ENCODE measurements around the gene CDIP1. TPM values are rescaled to one million over a fixed set of nuclear protein-coding genes. Genes with fewer than 3 reads are reported as not detected.

The CDIP1 gene
- total and polyA plus RNA-seq, 2 experiments from 2014 or later = 39.2 to 57.6 TPM

DNA sequence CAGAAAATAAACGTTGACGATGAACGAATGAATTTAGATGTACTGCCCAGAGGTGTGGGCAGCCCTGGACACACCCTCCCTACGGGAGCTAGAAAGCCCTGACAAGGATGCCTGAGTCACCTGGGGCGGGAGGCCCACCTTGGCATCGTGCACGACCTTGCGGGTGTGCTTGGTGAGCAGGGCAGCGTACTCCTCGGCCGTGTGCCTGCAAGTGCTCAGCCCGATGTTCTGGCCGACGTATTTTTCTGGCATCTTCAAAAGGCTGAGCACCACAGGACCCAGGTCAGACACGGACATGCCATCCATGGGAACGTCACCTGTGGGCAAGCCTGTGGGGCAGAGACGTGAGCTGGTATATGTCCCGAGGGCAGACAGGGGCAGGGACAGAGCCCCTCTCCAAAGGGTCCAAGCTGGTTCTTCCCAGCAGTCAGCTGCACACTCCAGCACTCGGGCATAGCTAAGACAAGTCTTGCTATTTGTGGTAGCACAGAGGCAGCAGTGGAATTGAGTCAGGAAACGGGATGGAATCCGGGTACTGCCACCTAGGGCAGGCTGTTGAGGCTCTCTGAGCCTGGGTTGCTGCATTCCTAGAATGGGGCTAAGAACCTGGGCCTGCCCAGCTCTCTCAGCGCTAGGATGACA lies 74.9 kb downstream of the CDIP1 start:
- Histone ChIP-seq H3K36me3 (ENCODE audit: insufficient read depth) (peaks cover 6% of the 10 kb centered on the region; the same call in 1 of the 2 replicates), H3K4me3 (no peak overlapping the region), H3F3A (replicated peaks; ENCODE audit: low read depth) (peaks cover 28% of the 10 kb centered on the region; the same call in 1 of the 2 replicates), H3K79me2 (replicated peaks; ENCODE audit: insufficient read depth) (no peaks in the 10 kb centered on the region; the same call in 1 of the 2 replicates), H3K27ac (ENCODE audit: low read depth) (no peak overlapping the region), H3K27me3 (ENCODE audit: insufficient read depth) (no peaks in the 10 kb centered on the region), H3K4me1 (ENCODE audit: insufficient read depth) (no peaks in the 10 kb centered on the region), H3K4me2 (no peak overlapping the region), H3K9me2 (ENCODE audit: insufficient read depth) (no peaks in the 10 kb centered on the region), H2AFZ (no peak overlapping the region), H4K20me1 (replicated peaks; ENCODE audit: insufficient read depth) (peaks cover 6% of the 10 kb centered on the region; the same call in 1 of the 2 replicates)
- Mint-ChIP-seq H3K27me3 (ENCODE audit: insufficient read depth, low read depth, poor library complexity) (peaks cover 18% of the 10 kb centered on the region), H3K9me3 (no peaks in the 10 kb centered on the region), H3K36me3 (ENCODE audit: low read depth) (peaks cover 47% of the 10 kb centered on the region), H3K4me3 (peak overlapping the region; percentile 29; the same call in 1 of the 3 replicates), H3K4me1 (peaks cover 12% of the 10 kb centered on the region), H3K27ac (peak overlapping the region; percentile 52)
- TF ChIP-seq JUNB (IDR thresholded peaks at IDR 0.05; ENCODE audit: unreplicated experiment) (no peak), NANOG (IDR thresholded peaks at IDR 0.05; ENCODE audit: borderline replicate concordance) (no peak), EZH2phosphoT487 (IDR thresholded peaks at IDR 0.05; ENCODE audit: unreplicated experiment) (no peak), STAT1 (IDR thresholded peaks at IDR 0.05; ENCODE audit: unreplicated experiment) (no peak), ZNF331 (CRISPR knock-in tag; IDR thresholded peaks at IDR 0.05; ENCODE audit: low read depth) (no peak), ZNF462 (CRISPR knock-in tag; IDR thresholded peaks at IDR 0.05) (no peak), CREB1 (CRISPR knock-in tag; IDR thresholded peaks at IDR 0.05; ENCODE audit: low read depth) (no peak), EZH2 (IDR thresholded peaks at IDR 0.05; ENCODE audit: low read depth, unreplicated experiment) (no peak), ZNF114 (CRISPR knock-in tag; IDR thresholded peaks at IDR 0.05) (no peak), ETS1 (IDR thresholded peaks at IDR 0.05) (no peak)
- TF ChIP-seq, protein P1, sequence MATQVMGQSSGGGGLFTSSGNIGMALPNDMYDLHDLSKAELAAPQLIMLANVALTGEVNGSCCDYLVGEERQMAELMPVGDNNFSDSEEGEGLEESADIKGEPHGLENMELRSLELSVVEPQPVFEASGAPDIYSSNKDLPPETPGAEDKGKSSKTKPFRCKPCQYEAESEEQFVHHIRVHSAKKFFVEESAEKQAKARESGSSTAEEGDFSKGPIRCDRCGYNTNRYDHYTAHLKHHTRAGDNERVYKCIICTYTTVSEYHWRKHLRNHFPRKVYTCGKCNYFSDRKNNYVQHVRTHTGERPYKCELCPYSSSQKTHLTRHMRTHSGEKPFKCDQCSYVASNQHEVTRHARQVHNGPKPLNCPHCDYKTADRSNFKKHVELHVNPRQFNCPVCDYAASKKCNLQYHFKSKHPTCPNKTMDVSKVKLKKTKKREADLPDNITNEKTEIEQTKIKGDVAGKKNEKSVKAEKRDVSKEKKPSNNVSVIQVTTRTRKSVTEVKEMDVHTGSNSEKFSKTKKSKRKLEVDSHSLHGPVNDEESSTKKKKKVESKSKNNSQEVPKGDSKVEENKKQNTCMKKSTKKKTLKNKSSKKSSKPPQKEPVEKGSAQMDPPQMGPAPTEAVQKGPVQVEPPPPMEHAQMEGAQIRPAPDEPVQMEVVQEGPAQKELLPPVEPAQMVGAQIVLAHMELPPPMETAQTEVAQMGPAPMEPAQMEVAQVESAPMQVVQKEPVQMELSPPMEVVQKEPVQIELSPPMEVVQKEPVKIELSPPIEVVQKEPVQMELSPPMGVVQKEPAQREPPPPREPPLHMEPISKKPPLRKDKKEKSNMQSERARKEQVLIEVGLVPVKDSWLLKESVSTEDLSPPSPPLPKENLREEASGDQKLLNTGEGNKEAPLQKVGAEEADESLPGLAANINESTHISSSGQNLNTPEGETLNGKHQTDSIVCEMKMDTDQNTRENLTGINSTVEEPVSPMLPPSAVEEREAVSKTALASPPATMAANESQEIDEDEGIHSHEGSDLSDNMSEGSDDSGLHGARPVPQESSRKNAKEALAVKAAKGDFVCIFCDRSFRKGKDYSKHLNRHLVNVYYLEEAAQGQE (IDR thresholded peaks at IDR 0.05; ENCODE audit: unreplicated experiment) = no peak
- TF ChIP-seq, protein P2, sequence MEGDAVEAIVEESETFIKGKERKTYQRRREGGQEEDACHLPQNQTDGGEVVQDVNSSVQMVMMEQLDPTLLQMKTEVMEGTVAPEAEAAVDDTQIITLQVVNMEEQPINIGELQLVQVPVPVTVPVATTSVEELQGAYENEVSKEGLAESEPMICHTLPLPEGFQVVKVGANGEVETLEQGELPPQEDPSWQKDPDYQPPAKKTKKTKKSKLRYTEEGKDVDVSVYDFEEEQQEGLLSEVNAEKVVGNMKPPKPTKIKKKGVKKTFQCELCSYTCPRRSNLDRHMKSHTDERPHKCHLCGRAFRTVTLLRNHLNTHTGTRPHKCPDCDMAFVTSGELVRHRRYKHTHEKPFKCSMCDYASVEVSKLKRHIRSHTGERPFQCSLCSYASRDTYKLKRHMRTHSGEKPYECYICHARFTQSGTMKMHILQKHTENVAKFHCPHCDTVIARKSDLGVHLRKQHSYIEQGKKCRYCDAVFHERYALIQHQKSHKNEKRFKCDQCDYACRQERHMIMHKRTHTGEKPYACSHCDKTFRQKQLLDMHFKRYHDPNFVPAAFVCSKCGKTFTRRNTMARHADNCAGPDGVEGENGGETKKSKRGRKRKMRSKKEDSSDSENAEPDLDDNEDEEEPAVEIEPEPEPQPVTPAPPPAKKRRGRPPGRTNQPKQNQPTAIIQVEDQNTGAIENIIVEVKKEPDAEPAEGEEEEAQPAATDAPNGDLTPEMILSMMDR (conservative IDR thresholded peaks at IDR 0.05; ENCODE audit: low read depth in 2 of 2) = no peak
- DNase-seq (ENCODE audit: low spot score) = no peak
- ATAC-seq = no peak
